ENCODE results near the gene KCNAB1.
"Not testable (repeated sequence)": the region's sequence is repeated elsewhere in the genome, so short reads cannot be mapped to it uniquely, and the experiment has no call there.

The KCNAB1 gene

GRCh38 chr3:156187146-156187769, 66.9 kb downstream of the KCNAB1 start:
- Histone ChIP-seq H3K4me1 (ENCODE audit: insufficient read depth, low read length, severe bottlenecking) (no peaks in the 10 kb centered on the region), H3K9me3 (ENCODE audit: low read length) (no peaks in the 10 kb centered on the region), H3K79me2 (ENCODE audit: insufficient read depth, low read length) (no peaks in the 10 kb centered on the region), H3K9me2 (ENCODE audit: low read depth, low read length) (no peaks in the 10 kb centered on the region), H3K36me3 (ENCODE audit: insufficient read depth, low read length) (no peaks in the 10 kb centered on the region), H3K4me3 (ENCODE audit: low read depth, low read length, poor library complexity, severe bottlenecking) (no peak overlapping the region), H3K9ac (ENCODE audit: low read length) (no peak overlapping the region), H2AFZ (ENCODE audit: low read length) (no peak overlapping the region), H3F3A (ENCODE audit: insufficient read depth, low read length) (no peaks in the 10 kb centered on the region), H3K27ac (ENCODE audit: low read depth, low read length, poor library complexity, severe bottlenecking) (no peak overlapping the region), H3K27me3 (ENCODE audit: insufficient read depth, low read length) (no peaks in the 10 kb centered on the region), H4K20me1 (ENCODE audit: insufficient read depth, low read length) (no peaks in the 10 kb centered on the region), H3K4me2 (ENCODE audit: low read length) (no peak overlapping the region)
- TF ChIP-seq CTCF (IDR thresholded peaks at IDR 0.05; ENCODE audit: low read length) (no peak), EZH2 (IDR thresholded peaks at IDR 0.05; ENCODE audit: borderline replicate concordance, low read length) (no peak)

GRCh38 chr3:156188757-156189156, 68.4 kb downstream of the KCNAB1 start:
- no peak overlapping the region for H2AFZ ChIP-seq (ENCODE audit: low read length)
- H3K4me3 ChIP-seq (ENCODE audit: low read depth, low read length, poor library complexity, severe bottlenecking), result no peak overlapping the region
- no peak overlapping the region for H3K9ac ChIP-seq (ENCODE audit: low read length)
- no peaks in the 10 kb centered on the region for H3K27me3 ChIP-seq (ENCODE audit: insufficient read depth, low read length)
- H3K79me2 ChIP-seq (ENCODE audit: insufficient read depth, low read length), result no peaks in the 10 kb centered on the region
- H3K9me3 ChIP-seq (ENCODE audit: low read length), result no peaks in the 10 kb centered on the region
- no peaks in the 10 kb centered on the region for H4K20me1 ChIP-seq (ENCODE audit: insufficient read depth, low read length)
- H3F3A ChIP-seq (ENCODE audit: insufficient read depth, low read length), result no peaks in the 10 kb centered on the region
- H3K27ac ChIP-seq (ENCODE audit: low read depth, low read length, poor library complexity, severe bottlenecking), result no peak overlapping the region
- H3K36me3 ChIP-seq (ENCODE audit: insufficient read depth, low read length), result no peaks in the 10 kb centered on the region
- TF ChIP-seq EZH2 (IDR thresholded peaks at IDR 0.05; ENCODE audit: borderline replicate concordance, low read length) (no peak), CTCF (IDR thresholded peaks at IDR 0.05; ENCODE audit: low read length) (no peak)
- H3K9me2 ChIP-seq (ENCODE audit: low read depth, low read length), result no peaks in the 10 kb centered on the region
- H3K4me1 ChIP-seq (ENCODE audit: insufficient read depth, low read length, severe bottlenecking), result no peaks in the 10 kb centered on the region
- H3K4me2 ChIP-seq (ENCODE audit: low read length), result no peak overlapping the region

- H3K9me3 ChIP-seq (ENCODE audit: low read length), result no peaks in the 10 kb centered on the region
- no peaks in the 10 kb centered on the region for H4K20me1 ChIP-seq (ENCODE audit: insufficient read depth, low read length)
- no peak overlapping the region for H3K4me3 ChIP-seq (ENCODE audit: low read depth, low read length, poor library complexity, severe bottlenecking)
- no peaks in the 10 kb centered on the region for H3F3A ChIP-seq (ENCODE audit: insufficient read depth, low read length)
- no peaks in the 10 kb centered on the region for H3K4me1 ChIP-seq (ENCODE audit: insufficient read depth, low read length, severe bottlenecking)
- H3K27ac ChIP-seq (ENCODE audit: low read depth, low read length, poor library complexity, severe bottlenecking), result no peak overlapping the region
- H3K4me2 ChIP-seq (ENCODE audit: low read length), result no peak overlapping the region
- TF ChIP-seq CTCF (IDR thresholded peaks at IDR 0.05; ENCODE audit: low read length) (no peak), EZH2 (IDR thresholded peaks at IDR 0.05; ENCODE audit: borderline replicate concordance, low read length) (no peak)
- H3K9ac ChIP-seq (ENCODE audit: low read length), result no peak overlapping the region
- H3K36me3 ChIP-seq (ENCODE audit: insufficient read depth, low read length), result no peaks in the 10 kb centered on the region
- peaks cover 3% of the 10 kb centered on the region; the same call in 1 of the 2 replicates for H3K9me2 ChIP-seq (ENCODE audit: low read depth, low read length)
- H3K79me2 ChIP-seq (ENCODE audit: insufficient read depth, low read length), result no peaks in the 10 kb centered on the region
- no peak overlapping the region for H2AFZ ChIP-seq (ENCODE audit: low read length)
- H3K27me3 ChIP-seq (ENCODE audit: insufficient read depth, low read length), result no peaks in the 10 kb centered on the region
Observed at GRCh38 chr3:156189927-156190326, 69.5 kb downstream of the KCNAB1 start.

- H3K4me1 ChIP-seq (ENCODE audit: insufficient read depth, low read length, severe bottlenecking); H3K4me3 ChIP-seq (ENCODE audit: low read depth, low read length, poor library complexity, severe bottlenecking); H2AFZ ChIP-seq (ENCODE audit: low read length); H3K9ac ChIP-seq (ENCODE audit: low read length); H3K27ac ChIP-seq (ENCODE audit: low read depth, low read length, poor library complexity, severe bottlenecking); H4K20me1 ChIP-seq (ENCODE audit: insufficient read depth, low read length); H3K4me2 ChIP-seq (ENCODE audit: low read length); H3K36me3 ChIP-seq (ENCODE audit: insufficient read depth, low read length); H3F3A ChIP-seq (ENCODE audit: insufficient read depth, low read length); H3K9me3 ChIP-seq (ENCODE audit: low read length); H3K9me2 ChIP-seq (ENCODE audit: low read depth, low read length); H3K79me2 ChIP-seq (ENCODE audit: insufficient read depth, low read length); H3K27me3 ChIP-seq (ENCODE audit: insufficient read depth, low read length): not testable (repeated sequence)
Observed at GRCh38 chr3:156194945-156195344, 74.6 kb downstream of the KCNAB1 start.

GRCh38 chr3:156197152-156197551, 76.8 kb downstream of the KCNAB1 start:
- not testable (repeated sequence) for H3K4me2 ChIP-seq (ENCODE audit: low read length); H3K27ac ChIP-seq (ENCODE audit: low read depth, low read length, poor library complexity, severe bottlenecking)

More at GRCh38 chr3:156197152-156197551, 76.8 kb downstream of the KCNAB1 start:
- H3K27me3 ChIP-seq (ENCODE audit: insufficient read depth, low read length); H3K79me2 ChIP-seq (ENCODE audit: insufficient read depth, low read length); H3K9ac ChIP-seq (ENCODE audit: low read length); H3K4me3 ChIP-seq (ENCODE audit: low read depth, low read length, poor library complexity, severe bottlenecking); H3K9me3 ChIP-seq (ENCODE audit: low read length); H3K4me1 ChIP-seq (ENCODE audit: insufficient read depth, low read length, severe bottlenecking); H3K36me3 ChIP-seq (ENCODE audit: insufficient read depth, low read length); H2AFZ ChIP-seq (ENCODE audit: low read length); H4K20me1 ChIP-seq (ENCODE audit: insufficient read depth, low read length); H3K9me2 ChIP-seq (ENCODE audit: low read depth, low read length); H3F3A ChIP-seq (ENCODE audit: insufficient read depth, low read length): not testable (repeated sequence)
